Esophagus muscularis mucosa (tissue), 4 donors: ENCODE data around the gene AKAP6. TPM values are rescaled to one million over a fixed set of nuclear protein-coding genes. Genes with fewer than 3 reads are reported as not detected.

Source experiments
- DNase-seq: peaks from one replicate; pipeline ENCODE4 v3.0.0-alpha.2; 2017; ENCODE audit errors: extremely low spot score
- H3K27ac ChIP-seq, 4 donors: fragments of 200-600 bp; sonication (generic); replicated peaks in 1 of 4; 1 replicate in 3 of 4; 2 replicates in 1 of 4; pipeline ENCODE4 v1.5.1; 2016 to 2019; ENCODE audit warnings: mild to moderate bottlenecking in 1 of 4
- H3K27me3 ChIP-seq, 4 donors: fragments of 200-600 bp; sonication (generic); one replicate each; pipeline versions ENCODE4 v1.5.1 to v1.6.0; 2016 to 2019
- H3K36me3 ChIP-seq, 4 donors: fragments of 200-600 bp; sonication (generic); one replicate each; pipeline ENCODE4 v1.5.1; 2016 to 2019
- H3K4me1 ChIP-seq, 4 donors: fragments of 200-600 bp; sonication (generic); one replicate each; pipeline ENCODE4 v1.5.1; 2016 to 2019
- H3K4me3 ChIP-seq, 4 donors: fragments of 200-600 bp; sonication (generic); 1 replicate in 2 of 4; 2 replicates in 2 of 4; pipeline ENCODE4 v1.5.1; 2016 to 2019; ENCODE audit warnings: mild to moderate bottlenecking in 4 of 4, moderate library complexity in 1 of 4
- H3K9me3 ChIP-seq, 4 donors: fragments of 200-600 bp; sonication (generic); 1 replicate in 3 of 4; 2 replicates in 1 of 4; pipeline ENCODE4 v1.5.1; 2016 to 2019
- CTCF ChIP-seq, 3 experiments: fragments of 200-600 bp in 2 of 3; fragments of 450-650 bp in 1 of 3; sonication (generic) in 2 of 3; IDR thresholded peaks; one replicate each; pipeline ENCODE4 v1.5.1; 2017 to 2019; ENCODE audit warnings: antibody characterized with exemption in 3 of 3, mild to moderate bottlenecking in 2 of 3, moderate library complexity in 1 of 3
- EP300 ChIP-seq: sonication (generic); formaldehyde crosslinking; IDR thresholded peaks from one replicate; pipeline ENCODE4 v1.6.1; 2017; ENCODE audit warnings: antibody characterized with exemption
- POLR2A ChIP-seq: fragments of 450-650 bp; IDR thresholded peaks from one replicate; pipeline ENCODE4 v1.6.1; 2017; ENCODE audit warnings: antibody characterized with exemption, moderate library complexity, mild to moderate bottlenecking, low read depth
- POLR2AphosphoS5 ChIP-seq, 2 donors: sonication (generic); formaldehyde crosslinking; IDR thresholded peaks; one replicate each; pipeline ENCODE4 v1.6.1; 2017; ENCODE audit warnings: antibody characterized with exemption in 2 of 2
- WGBS: methylation state at CpG from one replicate; pipeline ENCODE4 v1.1.5; 2018; 5-methylcytosine and 5-hydroxymethylcytosine counted together
- intact Hi-C: fragments of 100-400 bp; cut with DNase I; formaldehyde crosslinking; loops from one replicate; pipeline ENCODE4 v1.15.1; 2023
- total RNA-seq, 4 donors: library from RNA; depleted of rRNA; stranded (reverse); fragments of >200 nt; gene quantifications; one replicate each; pipeline versions ENCODE4 v1.1.0 to v1.2.1, GENCODE V29; 2016

The AKAP6 gene
- total RNA-seq, 4 donors from 2014 or later = 21.3 to 38.6 (median 31.5) TPM

GRCh38 chr14:32681598-32681997, 352.5 kb downstream of the AKAP6 start:
- Histone ChIP-seq H3K27me3 (no peaks in the 10 kb centered on the region), H3K4me3 (no peak overlapping the region), H3K36me3 (peaks cover 0 to 6% (median 0%) of the 10 kb centered on the region in 4 donors), H3K9me3 (no peaks in the 10 kb centered on the region), H3K4me1 (peaks cover 0 to 6% (median 3%) of the 10 kb centered on the region in 4 donors), H3K27ac (no peak overlapping the region)
- intact Hi-C loops = no loop called here
- TF ChIP-seq CTCF (IDR thresholded peaks at IDR 0.05) (no peak), POLR2A (no peak), POLR2AphosphoS5 (IDR thresholded peaks at IDR 0.05) (no peak), EP300 (no peak)
- DNase-seq = no peak

GRCh38 chr14:32682214-32682613, 353.1 kb downstream of the AKAP6 start:
- intact Hi-C loops = no loop called here
- DNase-seq = no peak
- Histone ChIP-seq H3K36me3 (peaks cover 0 to 6% (median 0%) of the 10 kb centered on the region in 4 donors), H3K27ac (no peak overlapping the region), H3K27me3 (no peaks in the 10 kb centered on the region), H3K9me3 (no peaks in the 10 kb centered on the region), H3K4me3 (no peak overlapping the region), H3K4me1 (peaks cover 0 to 6% (median 3%) of the 10 kb centered on the region in 4 donors)
- TF ChIP-seq EP300 (no peak), POLR2A (no peak), POLR2AphosphoS5 (IDR thresholded peaks at IDR 0.05) (no peak), CTCF (IDR thresholded peaks at IDR 0.05) (no peak)
- 61% methylated on average over 3 of the region's 3 CpGs for WGBS

GRCh38 chr14:32683679-32684078, 354.6 kb downstream of the AKAP6 start:
- H3K4me1 ChIP-seq = peaks cover 0 to 6% (median 3%) of the 10 kb centered on the region in 4 donors
- H3K36me3 ChIP-seq = peaks cover 0 to 4% (median 0%) of the 10 kb centered on the region in 4 donors
- no peak for DNase-seq
- H3K27me3 ChIP-seq = no peaks in the 10 kb centered on the region
- no peaks in the 10 kb centered on the region for H3K9me3 ChIP-seq
- H3K27ac ChIP-seq = no peak overlapping the region
- TF ChIP-seq CTCF (IDR thresholded peaks at IDR 0.05) (no peak), EP300 (no peak), POLR2A (no peak)
- intact Hi-C loops = no loop called here
- WGBS = 74% methylated on average over 1 of the region's 1 CpG
- no peak overlapping the region for H3K4me3 ChIP-seq

- no peak for DNase-seq
- no peaks in the 10 kb centered on the region for H3K4me1 ChIP-seq
- 61% methylated on average over 2 of the region's 2 CpGs for WGBS
- no peak for TF ChIP-seq EP300
- TF ChIP-seq POLR2A = no peak
- TF ChIP-seq POLR2AphosphoS5 (IDR thresholded peaks at IDR 0.05) = no peak
- TF ChIP-seq CTCF (IDR thresholded peaks at IDR 0.05) = no peak
- no peaks in the 10 kb centered on the region for H3K27me3 ChIP-seq
- intact Hi-C loops = no loop called here
- no peak overlapping the region for H3K27ac ChIP-seq
- H3K36me3 ChIP-seq = no peaks in the 10 kb centered on the region
- H3K9me3 ChIP-seq = no peaks in the 10 kb centered on the region
- no peak overlapping the region for H3K4me3 ChIP-seq
Observed at GRCh38 chr14:32688941-32689340, 359.8 kb downstream of the AKAP6 start.

GRCh38 chr14:32692441-32692840, 363.3 kb downstream of the AKAP6 start:
- TF ChIP-seq EP300 (no peak), POLR2A (no peak), POLR2AphosphoS5 (IDR thresholded peaks at IDR 0.05) (no peak), CTCF (IDR thresholded peaks at IDR 0.05) (no peak)
- H3K27me3 ChIP-seq = no peaks in the 10 kb centered on the region
- no peak overlapping the region for H3K27ac ChIP-seq
- H3K4me3 ChIP-seq = no peak overlapping the region
- H3K4me1 ChIP-seq = peaks cover 0 to 1% (median 0%) of the 10 kb centered on the region in 4 donors
- no peak for DNase-seq
- WGBS = 93% methylated on average over 2 of the region's 2 CpGs
- intact Hi-C loops = no loop called here
- peaks cover 0 to 6% (median 0%) of the 10 kb centered on the region in 4 donors for H3K36me3 ChIP-seq
- H3K9me3 ChIP-seq = no peaks in the 10 kb centered on the region
